ENCODE data around the gene PUS1.
"Not testable (repeated sequence)": the region's sequence is repeated elsewhere in the genome, so short reads cannot be mapped to it uniquely, and the experiment has no call there.

The PUS1 gene

GRCh38 chr12:131959641-131960589, 30.8 kb downstream of the PUS1 start:
- H3K27ac ChIP-seq (ENCODE audit: low read length): no peak overlapping the region
- no peaks in the 10 kb centered on the region for H3K9me3 ChIP-seq (ENCODE audit: control insufficient read depth in 1 of 2, low read length in 2 of 2)
- peaks cover 8 to 10% of the 10 kb centered on the region in 2 donors for H3K36me3 ChIP-seq (ENCODE audit: control insufficient read depth in 1 of 2, insufficient read depth in 2 of 2, low read length in 2 of 2)
- no peak overlapping the region for H3K4me3 ChIP-seq (ENCODE audit: low read depth in 1 of 2, low read length in 2 of 2)
- H3K4me1 ChIP-seq (ENCODE audit: control insufficient read depth in 1 of 2, insufficient read depth in 2 of 2, low read length in 2 of 2): peaks cover 5 to 34% of the 10 kb centered on the region in 2 donors
- no peaks in the 10 kb centered on the region for H3K27me3 ChIP-seq (ENCODE audit: low read depth, low read length)

GRCh38 chr12:131960590-131961325, 31.7 kb downstream of the PUS1 start:
- H3K27me3 ChIP-seq (ENCODE audit: low read depth, low read length); H3K4me3 ChIP-seq (ENCODE audit: low read depth in 1 of 2, low read length in 2 of 2); H3K36me3 ChIP-seq (ENCODE audit: control insufficient read depth in 1 of 2, insufficient read depth in 2 of 2, low read length in 2 of 2); H3K27ac ChIP-seq (ENCODE audit: low read length); H3K9me3 ChIP-seq (ENCODE audit: control insufficient read depth in 1 of 2, low read length in 2 of 2): not testable (repeated sequence)
- H3K4me1 ChIP-seq (ENCODE audit: control insufficient read depth in 1 of 2, insufficient read depth in 2 of 2, low read length in 2 of 2): peaks cover 5 to 39% of the 10 kb centered on the region in 2 donors

GRCh38 chr12:131961328-131961727, 32.3 kb downstream of the PUS1 start:
- H3K9me3 ChIP-seq (ENCODE audit: control insufficient read depth in 1 of 2, low read length in 2 of 2); H3K36me3 ChIP-seq (ENCODE audit: control insufficient read depth in 1 of 2, insufficient read depth in 2 of 2, low read length in 2 of 2); H3K27me3 ChIP-seq (ENCODE audit: low read depth, low read length); H3K4me3 ChIP-seq (ENCODE audit: low read depth in 1 of 2, low read length in 2 of 2); H3K27ac ChIP-seq (ENCODE audit: low read length): not testable (repeated sequence)
- H3K4me1 ChIP-seq (ENCODE audit: control insufficient read depth in 1 of 2, insufficient read depth in 2 of 2, low read length in 2 of 2): peaks cover 4 to 39% of the 10 kb centered on the region in 2 donors

GRCh38 chr12:131962069-131962468, 33.0 kb downstream of the PUS1 start:
- H3K36me3 ChIP-seq (ENCODE audit: control insufficient read depth in 1 of 2, insufficient read depth in 2 of 2, low read length in 2 of 2): peaks cover 8 to 10% of the 10 kb centered on the region in 2 donors
- no peaks in the 10 kb centered on the region for H3K27me3 ChIP-seq (ENCODE audit: low read depth, low read length)
- H3K27ac ChIP-seq (ENCODE audit: low read length): no peak overlapping the region
- H3K9me3 ChIP-seq (ENCODE audit: control insufficient read depth in 1 of 2, low read length in 2 of 2): no peaks in the 10 kb centered on the region
- peaks cover 0 to 31% of the 10 kb centered on the region in 2 donors for H3K4me1 ChIP-seq (ENCODE audit: control insufficient read depth in 1 of 2, insufficient read depth in 2 of 2, low read length in 2 of 2)
- H3K4me3 ChIP-seq (ENCODE audit: low read depth in 1 of 2, low read length in 2 of 2): no peak overlapping the region

GRCh38 chr12:131963381-131963780, 34.3 kb downstream of the PUS1 start:
- peaks cover 0 to 27% of the 10 kb centered on the region in 2 donors for H3K4me1 ChIP-seq (ENCODE audit: control insufficient read depth in 1 of 2, insufficient read depth in 2 of 2, low read length in 2 of 2)
- no peak overlapping the region for H3K4me3 ChIP-seq (ENCODE audit: low read depth in 1 of 2, low read length in 2 of 2)

GRCh38 chr12:131965073-131965472, 36.0 kb downstream of the PUS1 start:
- Histone ChIP-seq H3K27me3 (ENCODE audit: low read depth, low read length) (no peaks in the 10 kb centered on the region), H3K4me1 (ENCODE audit: control insufficient read depth in 1 of 2, insufficient read depth in 2 of 2, low read length in 2 of 2) (peaks cover 0 to 27% of the 10 kb centered on the region in 2 donors), H3K27ac (ENCODE audit: low read length) (no peak overlapping the region), H3K36me3 (ENCODE audit: control insufficient read depth in 1 of 2, insufficient read depth in 2 of 2, low read length in 2 of 2) (peaks cover 8 to 10% of the 10 kb centered on the region in 2 donors), H3K9me3 (ENCODE audit: control insufficient read depth in 1 of 2, low read length in 2 of 2) (no peaks in the 10 kb centered on the region), H3K4me3 (ENCODE audit: low read depth in 1 of 2, low read length in 2 of 2) (no peak overlapping the region)

More at GRCh38 chr12:131963381-131963780, 34.3 kb downstream of the PUS1 start:
- Histone ChIP-seq H3K27me3 (ENCODE audit: low read depth, low read length) (no peaks in the 10 kb centered on the region), H3K9me3 (ENCODE audit: control insufficient read depth in 1 of 2, low read length in 2 of 2) (no peaks in the 10 kb centered on the region), H3K27ac (ENCODE audit: low read length) (no peak overlapping the region), H3K36me3 (ENCODE audit: control insufficient read depth in 1 of 2, insufficient read depth in 2 of 2, low read length in 2 of 2) (peaks cover 8 to 10% of the 10 kb centered on the region in 2 donors)

- peaks cover 0 to 4% of the 10 kb centered on the region in 2 donors for H3K36me3 ChIP-seq (ENCODE audit: control insufficient read depth in 1 of 2, insufficient read depth in 2 of 2, low read length in 2 of 2)
- H3K27me3 ChIP-seq (ENCODE audit: low read depth, low read length): no peaks in the 10 kb centered on the region
- H3K4me1 ChIP-seq (ENCODE audit: control insufficient read depth in 1 of 2, insufficient read depth in 2 of 2, low read length in 2 of 2): no peaks in the 10 kb centered on the region
- no peaks in the 10 kb centered on the region for H3K9me3 ChIP-seq (ENCODE audit: control insufficient read depth in 1 of 2, low read length in 2 of 2)
- no peak overlapping the region for H3K27ac ChIP-seq (ENCODE audit: low read length)
- no peak overlapping the region for H3K4me3 ChIP-seq (ENCODE audit: low read depth in 1 of 2, low read length in 2 of 2)
Measured at GRCh38 chr12:131971226-131971625, 42.1 kb downstream of the PUS1 start.

GRCh38 chr12:131975228-131975627, 46.2 kb downstream of the PUS1 start:
- H3K4me3 ChIP-seq (ENCODE audit: low read depth in 1 of 2, low read length in 2 of 2): no peak overlapping the region
- no peaks in the 10 kb centered on the region for H3K27me3 ChIP-seq (ENCODE audit: low read depth, low read length)
- no peaks in the 10 kb centered on the region for H3K9me3 ChIP-seq (ENCODE audit: control insufficient read depth in 1 of 2, low read length in 2 of 2)
- H3K4me1 ChIP-seq (ENCODE audit: control insufficient read depth in 1 of 2, insufficient read depth in 2 of 2, low read length in 2 of 2): no peaks in the 10 kb centered on the region
- H3K36me3 ChIP-seq (ENCODE audit: control insufficient read depth in 1 of 2, insufficient read depth in 2 of 2, low read length in 2 of 2): peaks cover 5 to 11% of the 10 kb centered on the region in 2 donors
- H3K27ac ChIP-seq (ENCODE audit: low read length): no peak overlapping the region

- Histone ChIP-seq H3K4me1 (ENCODE audit: control insufficient read depth in 1 of 2, insufficient read depth in 2 of 2, low read length in 2 of 2) (no peaks in the 10 kb centered on the region), H3K9me3 (ENCODE audit: control insufficient read depth in 1 of 2, low read length in 2 of 2) (no peaks in the 10 kb centered on the region), H3K36me3 (ENCODE audit: control insufficient read depth in 1 of 2, insufficient read depth in 2 of 2, low read length in 2 of 2) (peaks cover 35 to 44% of the 10 kb centered on the region in 2 donors), H3K4me3 (ENCODE audit: low read depth in 1 of 2, low read length in 2 of 2) (no peak overlapping the region), H3K27ac (ENCODE audit: low read length) (no peak overlapping the region), H3K27me3 (ENCODE audit: low read depth, low read length) (no peaks in the 10 kb centered on the region)
Measured at GRCh38 chr12:131979606-131980005, 50.5 kb downstream of the PUS1 start.

GRCh38 chr12:131980263-131980662, 51.2 kb downstream of the PUS1 start:
- Histone ChIP-seq H3K27ac (ENCODE audit: low read length) (no peak overlapping the region), H3K4me1 (ENCODE audit: control insufficient read depth in 1 of 2, insufficient read depth in 2 of 2, low read length in 2 of 2) (no peaks in the 10 kb centered on the region), H3K9me3 (ENCODE audit: control insufficient read depth in 1 of 2, low read length in 2 of 2) (no peaks in the 10 kb centered on the region), H3K27me3 (ENCODE audit: low read depth, low read length) (no peaks in the 10 kb centered on the region), H3K4me3 (ENCODE audit: low read depth in 1 of 2, low read length in 2 of 2) (no peak overlapping the region), H3K36me3 (ENCODE audit: control insufficient read depth in 1 of 2, insufficient read depth in 2 of 2, low read length in 2 of 2) (peaks cover 35 to 50% of the 10 kb centered on the region in 2 donors)

GRCh38 chr12:131981388-131981787, 52.3 kb downstream of the PUS1 start:
- Histone ChIP-seq H3K9me3 (ENCODE audit: control insufficient read depth in 1 of 2, low read length in 2 of 2) (no peaks in the 10 kb centered on the region), H3K36me3 (ENCODE audit: control insufficient read depth in 1 of 2, insufficient read depth in 2 of 2, low read length in 2 of 2) (peaks cover 39 to 55% of the 10 kb centered on the region in 2 donors), H3K4me3 (ENCODE audit: low read depth in 1 of 2, low read length in 2 of 2) (no peak overlapping the region), H3K4me1 (ENCODE audit: control insufficient read depth in 1 of 2, insufficient read depth in 2 of 2, low read length in 2 of 2) (no peaks in the 10 kb centered on the region), H3K27me3 (ENCODE audit: low read depth, low read length) (no peaks in the 10 kb centered on the region), H3K27ac (ENCODE audit: low read length) (no peak overlapping the region)

All from muscle layer of duodenum (tissue), 2 donors.